Ovary (tissue), 9 donors: ENCODE measurements around the gene SEMA5A. TPM values are rescaled to one million over a fixed set of nuclear protein-coding genes. Genes with fewer than 3 reads are reported as not detected.

Experiments used
- DNase-seq, 5 donors: peaks; one replicate each; pipeline ENCODE4 v3.0.0-alpha.2; 2019 to 2020
- H3K27ac ChIP-seq, 2 donors: fragments of 200-600 bp; one replicate each; pipeline versions ENCODE4 v1.5.1 to v1.8.0; 2019 to 2022
- H3K27me3 ChIP-seq: fragments of 200-600 bp; one replicate; pipeline ENCODE4 v1.8.0; 2022
- H3K36me3 ChIP-seq: fragments of 200-600 bp; sonication (generic); one replicate; pipeline ENCODE4 v1.5.1; 2019
- H3K4me1 ChIP-seq: one replicate; pipeline ENCODE4 v1.8.1; 2013; ENCODE audit warnings: mild to moderate bottlenecking, moderate library complexity; ENCODE audit not compliant: insufficient read depth
- H3K4me3 ChIP-seq: fragments of 200-600 bp; sonication (generic); one replicate; pipeline ENCODE4 v1.5.1; 2017
- H3K9me3 ChIP-seq, 2 donors: fragments of 200-600 bp in 1 of 2; sonication (generic) in 1 of 2; one replicate each; pipeline versions ENCODE4 v1.5.1 to v1.8.1; 2013 to 2019; ENCODE audit warnings: mild to moderate bottlenecking in 1 of 2, moderate library complexity in 1 of 2
- CTCF ChIP-seq, 3 donors: fragments of 450-650 bp in 2 of 3; fragments of 200-600 bp in 1 of 3; IDR thresholded peaks; one replicate each; pipeline versions ENCODE4 v1.5.1 to v1.8.0; 2016 to 2022; ENCODE audit warnings: antibody characterized with exemption in 3 of 3, mild to moderate bottlenecking in 1 of 3
- EP300 ChIP-seq: sonication (generic); formaldehyde crosslinking; IDR thresholded peaks from one replicate; pipeline ENCODE4 v1.6.1; 2017; ENCODE audit warnings: antibody characterized with exemption
- POLR2A ChIP-seq: fragments of 450-650 bp; IDR thresholded peaks from one replicate; pipeline ENCODE4 v1.6.1; 2017; ENCODE audit warnings: antibody characterized with exemption, mild to moderate bottlenecking, moderate library complexity
- WGBS, 3 donors: extraction: QIAGEN DNeasy Blood & Tissue Kit in 1 of 3; methylation state at CpG; one replicate each; pipeline versions ENCODE4 v1.1.5 to v1.1.7; 2013 to 2017; 5-methylcytosine and 5-hydroxymethylcytosine counted together
- intact Hi-C, 4 donors: fragments of 100-400 bp; cut with DNase I; formaldehyde crosslinking; loops; one replicate each; pipeline versions ENCODE4 v1.11.0 to v1.15.1; 2022 to 2023
- polyA plus RNA-seq, 2 donors: library from polyadenylated mRNA; stranded (reverse); fragments of 200-250 nt in 1 of 2; fragments of 350-450 nt in 1 of 2; fragmentation: Illumina TruSeq in 1 of 2; extraction: RNeasy Lipid Tissue Mini Kit (QIAGEN cat#74804) in 1 of 2; gene quantifications; one replicate each; pipeline ENCODE4 v1.2.3, GENCODE V29; 2013 to 2014
- total RNA-seq, 7 donors: library from RNA; depleted of rRNA in 2 of 7; stranded (reverse); fragments of >200 nt in 2 of 7; fragmentation: NEBNext Ultra II Directional in 3 of 7; extraction: Animal tissue kit (Norgen Biotek cat#: 25700) in 3 of 7; gene quantifications; one replicate each; pipeline versions ENCODE4 v1.1.0 to v1.2.4, GENCODE V29; 2016 to 2023
- donor health status: DM: no; HTN: no; CAD: no; lungs with moderate emphysema.
- donor health status: DM: no; HTN: no; CAD: no.
- donor health status: Bipolar disorder and iron deficiency.
- donor health status: DM: yes; HTN: yes; CAD: no.
- donor health status: DM: no; HTN: no; CAD: no.
- donor health status: DM: yes; HTN: yes; CAD: no.

SEMA5A gene
- total and polyA plus RNA-seq, 9 donors = 2.0 to 6.6 (median 4.3) TPM

- no peak for TF ChIP-seq POLR2A
- no peak for TF ChIP-seq EP300
- TF ChIP-seq CTCF (IDR thresholded peaks at IDR 0.05) = no peak
Measured at GRCh38 chr5:9444346-9444745, 101.5 kb downstream of the SEMA5A start.

GRCh38 chr5:9441610-9442009 is 104.3 kb downstream of the SEMA5A start:
- intact Hi-C loops = no loop called here
- WGBS, 3 donors = 87 to 92% (median 88%) methylated on average over 2 of the region's 2 CpGs
- peaks cover 3% of the 10 kb centered on the region for H3K4me1 ChIP-seq

More at GRCh38 chr5:9444346-9444745, 101.5 kb downstream of the SEMA5A start:
- no peak overlapping the region for H3K27ac ChIP-seq
- no peaks in the 10 kb centered on the region for H3K27me3 ChIP-seq
- peaks cover 3% of the 10 kb centered on the region for H3K4me1 ChIP-seq
- 84 to 89% (median 87%) methylated on average over 3 of the region's 3 CpGs for WGBS, 3 donors
- no peaks in the 10 kb centered on the region for H3K36me3 ChIP-seq
- no peaks in the 10 kb centered on the region for H3K9me3 ChIP-seq
- H3K4me3 ChIP-seq = no peak overlapping the region
- DNase-seq = no peak
- intact Hi-C loops = no loop called here

GRCh38 chr5:9440517-9440916 is 105.4 kb downstream of the SEMA5A start:
- 78 to 84% (median 79%) methylated on average over 2 of the region's 2 CpGs for WGBS, 3 donors
- DNase-seq = no peak
- Histone ChIP-seq H3K27ac (no peak overlapping the region), H3K27me3 (no peaks in the 10 kb centered on the region), H3K9me3 (no peaks in the 10 kb centered on the region), H3K36me3 (no peaks in the 10 kb centered on the region), H3K4me3 (no peak overlapping the region), H3K4me1 (peaks cover 3% of the 10 kb centered on the region)
- intact Hi-C loops = no loop called here
- no peak for TF ChIP-seq POLR2A

More at GRCh38 chr5:9441610-9442009, 104.3 kb downstream of the SEMA5A start:
- Histone ChIP-seq H3K9me3 (no peaks in the 10 kb centered on the region), H3K36me3 (no peaks in the 10 kb centered on the region), H3K4me3 (no peak overlapping the region), H3K27me3 (no peaks in the 10 kb centered on the region), H3K27ac (no peak overlapping the region)
- TF ChIP-seq POLR2A (no peak), EP300 (no peak), CTCF (IDR thresholded peaks at IDR 0.05) (no peak)
- DNase-seq = no peak

- Histone ChIP-seq H3K4me3 (no peak overlapping the region), H3K4me1 (peaks cover 3% of the 10 kb centered on the region), H3K36me3 (no peaks in the 10 kb centered on the region), H3K27ac (no peak overlapping the region), H3K27me3 (no peaks in the 10 kb centered on the region), H3K9me3 (no peaks in the 10 kb centered on the region)
- intact Hi-C loops = no loop called here
- no peak for TF ChIP-seq EP300
- no peak for TF ChIP-seq POLR2A
- no peak for TF ChIP-seq CTCF (IDR thresholded peaks at IDR 0.05)
- 18 to 23% (median 19%) methylated on average over 5 of the region's 5 CpGs for WGBS, 3 donors
- no peak for DNase-seq
Measured at GRCh38 chr5:9439531-9440292, 106.2 kb downstream of the SEMA5A start.

- no peak overlapping the region for H3K27ac ChIP-seq
- intact Hi-C loops = no loop called here
- peaks cover 3% of the 10 kb centered on the region for H3K4me1 ChIP-seq
- no peaks in the 10 kb centered on the region for H3K9me3 ChIP-seq
- no peaks in the 10 kb centered on the region for H3K27me3 ChIP-seq
- WGBS, 3 donors = 82 to 85% (median 83%) methylated on average over 10 of the region's 10 CpGs
- DNase-seq = no peak
- no peaks in the 10 kb centered on the region for H3K36me3 ChIP-seq
- TF ChIP-seq CTCF (IDR thresholded peaks at IDR 0.05) = no peak
- no peak for TF ChIP-seq POLR2A
- TF ChIP-seq EP300 = no peak
- no peak overlapping the region for H3K4me3 ChIP-seq
Measured at GRCh38 chr5:9438596-9439354, 107.1 kb downstream of the SEMA5A start.
